Calu3 (cell line): ENCODE measurements around the gene RAD51C. TPM values are rescaled to one million over a fixed set of nuclear protein-coding genes. Genes with fewer than 3 reads are reported as not detected.

Source experiments
- BruUV-seq: library from RNA; stranded (reverse); fragments of 400-500 nt; replicated peaks from 2 replicates; lab custom pipeline; 2021; lab: Mats Ljungman, UMichigan
- CTCF ChIA-PET: fragments of 300-600 bp; sonication (Branson Sonifier 250); formaldehyde crosslinking; loops from one replicate; lab custom pipeline; 2022; ENCODE audit warnings: antibody characterized with exemption; lab: Charles Lee
- DNase-seq: peaks from one replicate; pipeline ENCODE4 v3.0.0; 2022
- H3K27ac Mint-ChIP-seq: one replicate; pipeline ENCODE4 v1.8.0; 2022; ENCODE audit warnings: mixed read lengths; ENCODE audit not compliant: unreplicated experiment
- H3K27me3 Mint-ChIP-seq: one replicate; pipeline ENCODE4 v1.8.0; 2022; ENCODE audit warnings: mixed read lengths; ENCODE audit not compliant: unreplicated experiment
- H3K36me3 Mint-ChIP-seq: one replicate; pipeline ENCODE4 v1.8.0; 2022; ENCODE audit warnings: mild to moderate bottlenecking, moderate library complexity, mixed read lengths; ENCODE audit not compliant: insufficient read depth, unreplicated experiment
- H3K4me1 Mint-ChIP-seq: one replicate; pipeline ENCODE4 v1.8.0; 2022; ENCODE audit warnings: mild to moderate bottlenecking, low read depth, mixed read lengths; ENCODE audit not compliant: unreplicated experiment
- H3K4me3 Mint-ChIP-seq: one replicate; pipeline ENCODE4 v1.8.0; 2022; ENCODE audit warnings: mild to moderate bottlenecking, low read depth, moderate library complexity, mixed read lengths; ENCODE audit not compliant: unreplicated experiment
- H3K9me3 Mint-ChIP-seq: one replicate; pipeline ENCODE4 v1.8.0; 2022; ENCODE audit warnings: low read depth, mixed read lengths; ENCODE audit not compliant: unreplicated experiment
- CTCF ChIP-seq: fragments of 200-600 bp; IDR thresholded peaks from one replicate; pipeline ENCODE4 v1.8.0; 2022; ENCODE audit warnings: antibody characterized with exemption; ENCODE audit not compliant: unreplicated experiment
- intact Hi-C: fragments of 100-400 bp; cut with micrococcal nuclease; formaldehyde crosslinking; loops from one replicate; pipeline ENCODE4 v1.10.0; 2022; ENCODE audit not compliant: unreplicated experiment
- total RNA-seq: library from RNA; stranded (reverse); gene quantifications from 2 replicates; pipeline ENCODE4 v1.2.3, GENCODE V29; 2022

The RAD51C gene
- total RNA-seq, 1 experiment from 2014 or later = 28.4 TPM

GRCh38 chr17:58664302-58664701, 28.1 kb upstream of the RAD51C start:
- H3K4me3 Mint-ChIP-seq = no peak overlapping the region
- H3K27me3 Mint-ChIP-seq = no peaks in the 10 kb centered on the region
- TF ChIP-seq CTCF = no peak
- no peak for DNase-seq
- peaks cover 15% of the 10 kb centered on the region for H3K4me1 Mint-ChIP-seq
- peaks cover 12% of the 10 kb centered on the region for H3K36me3 Mint-ChIP-seq
- no peak overlapping the region for H3K27ac Mint-ChIP-seq
- intact Hi-C loops = no loop called here
- CTCF ChIA-PET = no interaction called here
- BruUV-seq = no TSS peak
- no peaks in the 10 kb centered on the region for H3K9me3 Mint-ChIP-seq

- Mint-ChIP-seq H3K27ac (no peak overlapping the region), H3K36me3 (peaks cover 4% of the 10 kb centered on the region), H3K4me3 (no peak overlapping the region), H3K27me3 (no peaks in the 10 kb centered on the region), H3K9me3 (no peaks in the 10 kb centered on the region), H3K4me1 (peaks cover 15% of the 10 kb centered on the region)
- no peak for DNase-seq
- no TSS peak for BruUV-seq
- no peak for TF ChIP-seq CTCF
- intact Hi-C loops = no loop called here
- CTCF ChIA-PET = no interaction called here
Measured at GRCh38 chr17:58665946-58666857, 26.2 kb upstream of the RAD51C start.

GRCh38 chr17:58666858-58667267, 25.5 kb upstream of the RAD51C start:
- BruUV-seq = no TSS peak
- Mint-ChIP-seq H3K4me3 (no peak overlapping the region), H3K4me1 (peaks cover 15% of the 10 kb centered on the region), H3K36me3 (peaks cover 4% of the 10 kb centered on the region), H3K9me3 (no peaks in the 10 kb centered on the region), H3K27me3 (no peaks in the 10 kb centered on the region), H3K27ac (no peak overlapping the region)
- no peak for DNase-seq
- CTCF ChIA-PET = no interaction called here
- intact Hi-C loops = no loop called here
- no peak for TF ChIP-seq CTCF

GRCh38 chr17:58667934-58668597, 24.3 kb upstream of the RAD51C start:
- intact Hi-C loops = no loop called here
- no peak overlapping the region for H3K27ac Mint-ChIP-seq
- BruUV-seq = no TSS peak

More at GRCh38 chr17:58667934-58668597, 24.3 kb upstream of the RAD51C start:
- no peak for TF ChIP-seq CTCF
- peaks cover 15% of the 10 kb centered on the region for H3K4me1 Mint-ChIP-seq
- no peak overlapping the region for H3K4me3 Mint-ChIP-seq
- no peak for DNase-seq
- no peaks in the 10 kb centered on the region for H3K9me3 Mint-ChIP-seq
- no peaks in the 10 kb centered on the region for H3K27me3 Mint-ChIP-seq
- peaks cover 4% of the 10 kb centered on the region for H3K36me3 Mint-ChIP-seq
- CTCF ChIA-PET = interaction anchor here (0.7 kb wide), 1 partner anchor 1080 kb away, joined by 8 read pairs; no protein-coding TSS in a partner anchor
